ENCODE results near the gene CACNA1C. TPM values are rescaled to one million over a fixed set of nuclear protein-coding genes. Genes with fewer than 3 reads are reported as not detected.

CACNA1C gene
- total and polyA plus RNA-seq, 10 of the 15 experiments (the other 5 are each of a cell fraction or from before 2014, with no cell fraction given), result under 0.01 to 0.15 (median 0.09) TPM; not detected in 5

DNA sequence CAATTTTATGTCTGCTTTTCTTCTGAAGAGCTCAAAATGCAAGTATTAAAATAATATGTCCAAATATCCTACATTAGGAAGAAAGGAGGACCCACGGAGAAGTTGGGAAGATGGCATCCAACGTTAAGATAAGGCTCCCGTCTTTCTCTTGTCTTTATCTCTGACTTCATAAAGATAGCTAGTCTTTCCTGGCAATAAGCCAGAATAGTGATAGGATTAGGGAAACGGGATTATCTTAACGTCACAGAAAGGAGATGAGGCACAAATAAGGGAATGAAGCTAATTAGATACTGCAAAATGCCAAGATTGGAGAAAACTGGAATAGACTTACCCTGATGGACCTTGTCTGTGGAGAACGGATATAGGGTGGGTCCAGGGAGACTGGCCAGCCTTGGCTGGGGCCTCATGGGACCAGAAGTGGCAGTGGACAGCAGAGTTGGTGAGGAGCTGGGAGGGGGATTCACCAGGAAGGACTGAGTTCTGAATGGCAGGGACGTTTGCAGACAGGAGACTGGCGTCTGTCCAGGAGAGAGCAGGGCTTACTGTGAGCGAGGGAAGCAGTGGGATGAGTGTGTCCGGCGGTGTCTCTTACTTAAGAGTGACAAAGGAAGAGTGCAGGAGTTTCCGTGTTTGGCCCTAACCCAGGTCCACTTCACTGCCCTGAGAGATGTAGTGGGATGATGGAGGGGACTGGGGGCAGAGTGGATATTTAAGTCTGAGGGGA lies 119.9 kb downstream of the CACNA1C start (continued):
- TF ChIP-seq, protein P1, sequence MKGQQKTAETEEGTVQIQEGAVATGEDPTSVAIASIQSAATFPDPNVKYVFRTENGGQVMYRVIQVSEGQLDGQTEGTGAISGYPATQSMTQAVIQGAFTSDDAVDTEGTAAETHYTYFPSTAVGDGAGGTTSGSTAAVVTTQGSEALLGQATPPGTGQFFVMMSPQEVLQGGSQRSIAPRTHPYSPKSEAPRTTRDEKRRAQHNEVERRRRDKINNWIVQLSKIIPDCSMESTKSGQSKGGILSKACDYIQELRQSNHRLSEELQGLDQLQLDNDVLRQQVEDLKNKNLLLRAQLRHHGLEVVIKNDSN (IDR thresholded peaks at IDR 0.05; ENCODE audit: borderline replicate concordance, extremely low read length, insufficient read depth, low read depth, low read length), result no peak

DNA sequence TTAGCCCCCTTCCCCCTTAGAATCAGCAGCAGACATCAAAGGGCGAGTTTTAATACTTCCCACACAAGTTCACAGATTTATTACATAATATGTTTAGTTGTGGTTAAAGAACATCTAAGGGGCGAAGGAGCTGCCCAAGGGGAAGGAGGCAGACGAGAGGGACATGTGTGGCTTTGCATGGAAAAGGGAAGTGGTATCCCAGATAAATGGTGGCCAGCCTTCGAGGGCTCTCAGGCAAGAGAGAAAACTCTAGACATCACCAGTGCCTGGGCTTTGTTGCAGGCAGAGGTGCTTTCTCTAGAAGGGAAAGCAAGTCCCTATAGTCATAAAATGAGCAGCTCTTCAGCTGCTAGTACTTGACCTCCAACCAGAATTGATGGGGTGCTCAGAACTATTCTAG lies 121.2 kb downstream of the CACNA1C start:
- Histone ChIP-seq H3K4me1 (ENCODE audit: control insufficient read depth, insufficient read depth, low read length) (no peaks in the 10 kb centered on the region), H4K20me1 (ENCODE audit: control insufficient read depth, insufficient read depth) (no peaks in the 10 kb centered on the region), H3K4me3 (no peak overlapping the region), H3K4me2 (ENCODE audit: control insufficient read depth, insufficient read depth) (no peak overlapping the region), H2AFZ (ENCODE audit: control insufficient read depth, low read depth, low read length) (no peak overlapping the region), H3K27me3 (replicated peaks in 1 of 2; ENCODE audit: control insufficient read depth in 2 of 2, insufficient read depth in 2 of 2, low read length in 1 of 2) (peaks cover 2% of the 10 kb centered on the region in 2 experiments; a peak in 2 of 4 replicates), H3K9ac (ENCODE audit: control insufficient read depth, insufficient read depth, low read length) (no peak overlapping the region), H3K79me2 (ENCODE audit: control insufficient read depth, insufficient read depth, low read length) (no peaks in the 10 kb centered on the region), H3K9me3 (replicated peaks; ENCODE audit: control insufficient read depth, insufficient read depth, low read length) (no peaks in the 10 kb centered on the region; the same call in 2 of the 3 replicates), H3K36me3 (ENCODE audit: control insufficient read depth in 2 of 2, insufficient read depth in 2 of 2, low read length in 1 of 2) (no peaks in the 10 kb centered on the region), H3K27ac (ENCODE audit: control insufficient read depth, insufficient read depth) (no peak overlapping the region)
- ChIA-PET POLR2A (no interaction called here), RAD21 (ENCODE audit: unreplicated experiment) (no interaction called here), SMC1A (ENCODE audit: uncharacterized antibody, unreplicated experiment) (no interaction called here), CTCF (no interaction called here)
- no peak for DNase-seq (ENCODE audit: low read depth, low spot score)
- no peak for ATAC-seq
- BruUV-seq (replicated peaks), result no TSS peak
- in situ Hi-C loops (cut with MboI) (no loop called here), intact Hi-C loops (cut with micrococcal nuclease; ENCODE audit: unreplicated experiment) (no loop called here)
- TF ChIP-seq EGR1 (IDR thresholded peaks at IDR 0.05; ENCODE audit: borderline replicate concordance in 1 of 2, low read depth in 2 of 2, low read length in 2 of 2) (no peak), CREM (IDR thresholded peaks at IDR 0.05; ENCODE audit: low read depth) (no peak)
- TF ChIP-seq, protein P2, sequence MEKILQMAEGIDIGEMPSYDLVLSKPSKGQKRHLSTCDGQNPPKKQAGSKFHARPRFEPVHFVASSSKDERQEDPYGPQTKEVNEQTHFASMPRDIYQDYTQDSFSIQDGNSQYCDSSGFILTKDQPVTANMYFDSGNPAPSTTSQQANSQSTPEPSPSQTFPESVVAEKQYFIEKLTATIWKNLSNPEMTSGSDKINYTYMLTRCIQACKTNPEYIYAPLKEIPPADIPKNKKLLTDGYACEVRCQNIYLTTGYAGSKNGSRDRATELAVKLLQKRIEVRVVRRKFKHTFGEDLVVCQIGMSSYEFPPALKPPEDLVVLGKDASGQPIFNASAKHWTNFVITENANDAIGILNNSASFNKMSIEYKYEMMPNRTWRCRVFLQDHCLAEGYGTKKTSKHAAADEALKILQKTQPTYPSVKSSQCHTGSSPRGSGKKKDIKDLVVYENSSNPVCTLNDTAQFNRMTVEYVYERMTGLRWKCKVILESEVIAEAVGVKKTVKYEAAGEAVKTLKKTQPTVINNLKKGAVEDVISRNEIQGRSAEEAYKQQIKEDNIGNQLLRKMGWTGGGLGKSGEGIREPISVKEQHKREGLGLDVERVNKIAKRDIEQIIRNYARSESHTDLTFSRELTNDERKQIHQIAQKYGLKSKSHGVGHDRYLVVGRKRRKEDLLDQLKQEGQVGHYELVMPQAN (conservative IDR thresholded peaks at IDR 0.05), result no peak
- TF ChIP-seq, protein P3, sequence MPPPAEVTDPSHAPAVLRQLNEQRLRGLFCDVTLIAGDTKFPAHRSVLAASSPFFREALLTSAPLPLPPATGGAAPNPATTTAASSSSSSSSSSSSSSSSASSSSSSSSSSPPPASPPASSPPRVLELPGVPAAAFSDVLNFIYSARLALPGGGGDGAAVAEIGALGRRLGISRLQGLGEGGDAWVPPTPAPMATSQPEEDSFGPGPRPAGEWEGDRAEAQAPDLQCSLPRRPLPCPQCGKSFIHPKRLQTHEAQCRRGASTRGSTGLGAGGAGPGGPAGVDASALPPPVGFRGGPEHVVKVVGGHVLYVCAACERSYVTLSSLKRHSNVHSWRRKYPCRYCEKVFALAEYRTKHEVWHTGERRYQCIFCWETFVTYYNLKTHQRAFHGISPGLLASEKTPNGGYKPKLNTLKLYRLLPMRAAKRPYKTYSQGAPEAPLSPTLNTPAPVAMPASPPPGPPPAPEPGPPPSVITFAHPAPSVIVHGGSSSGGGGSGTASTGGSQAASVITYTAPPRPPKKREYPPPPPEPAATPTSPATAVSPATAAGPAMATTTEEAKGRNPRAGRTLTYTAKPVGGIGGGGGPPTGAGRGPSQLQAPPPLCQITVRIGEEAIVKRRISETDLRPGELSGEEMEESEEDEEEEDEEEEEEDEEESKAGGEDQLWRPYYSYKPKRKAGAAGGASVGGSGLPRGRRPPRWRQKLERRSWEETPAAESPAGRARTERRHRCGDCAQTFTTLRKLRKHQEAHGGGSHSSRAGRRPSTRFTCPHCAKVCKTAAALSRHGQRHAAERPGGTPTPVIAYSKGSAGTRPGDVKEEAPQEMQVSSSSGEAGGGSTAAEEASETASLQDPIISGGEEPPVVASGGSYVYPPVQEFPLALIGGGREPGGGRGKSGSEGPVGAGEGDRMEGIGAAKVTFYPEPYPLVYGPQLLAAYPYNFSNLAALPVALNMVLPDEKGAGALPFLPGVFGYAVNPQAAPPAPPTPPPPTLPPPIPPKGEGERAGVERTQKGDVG (CRISPR knock-in tag; IDR thresholded peaks at IDR 0.05), result no peak
- WGBS (ENCODE audit: insufficient coverage, insufficient replicate concordance, low lambda C conversion rate, missing lambda C conversion rate), result 0% methylated on average over 4 of the region's 4 CpGs
- no peak for FAIRE-seq

Measured in GM12878 (cell line).